ENCODE results near the gene EIPR1.

Gene EIPR1

DNA sequence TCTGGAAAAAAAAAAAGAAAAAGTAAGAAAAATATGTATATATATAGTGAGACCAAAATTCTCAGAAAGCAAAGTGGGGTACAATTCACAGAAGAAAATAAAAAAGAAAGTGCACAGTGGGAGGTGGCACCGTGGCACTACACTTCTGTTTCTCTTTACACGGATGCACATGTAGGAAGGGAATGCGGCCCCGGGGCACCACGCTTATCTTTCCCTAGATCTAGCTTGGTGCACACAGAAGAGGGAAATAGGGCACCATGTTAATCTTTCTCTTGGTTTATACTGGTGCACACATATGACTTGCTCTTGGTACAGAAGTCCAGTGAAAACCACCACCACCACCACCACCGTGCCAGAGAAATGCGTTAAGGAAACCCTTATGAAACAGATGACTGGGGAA, 32.0 kb downstream of the EIPR1 start:
- TF ChIP-seq, protein P1, sequence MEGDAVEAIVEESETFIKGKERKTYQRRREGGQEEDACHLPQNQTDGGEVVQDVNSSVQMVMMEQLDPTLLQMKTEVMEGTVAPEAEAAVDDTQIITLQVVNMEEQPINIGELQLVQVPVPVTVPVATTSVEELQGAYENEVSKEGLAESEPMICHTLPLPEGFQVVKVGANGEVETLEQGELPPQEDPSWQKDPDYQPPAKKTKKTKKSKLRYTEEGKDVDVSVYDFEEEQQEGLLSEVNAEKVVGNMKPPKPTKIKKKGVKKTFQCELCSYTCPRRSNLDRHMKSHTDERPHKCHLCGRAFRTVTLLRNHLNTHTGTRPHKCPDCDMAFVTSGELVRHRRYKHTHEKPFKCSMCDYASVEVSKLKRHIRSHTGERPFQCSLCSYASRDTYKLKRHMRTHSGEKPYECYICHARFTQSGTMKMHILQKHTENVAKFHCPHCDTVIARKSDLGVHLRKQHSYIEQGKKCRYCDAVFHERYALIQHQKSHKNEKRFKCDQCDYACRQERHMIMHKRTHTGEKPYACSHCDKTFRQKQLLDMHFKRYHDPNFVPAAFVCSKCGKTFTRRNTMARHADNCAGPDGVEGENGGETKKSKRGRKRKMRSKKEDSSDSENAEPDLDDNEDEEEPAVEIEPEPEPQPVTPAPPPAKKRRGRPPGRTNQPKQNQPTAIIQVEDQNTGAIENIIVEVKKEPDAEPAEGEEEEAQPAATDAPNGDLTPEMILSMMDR (conservative IDR thresholded peaks at IDR 0.05; ENCODE audit: low read depth, low read length), result no peak
- no peak for DNase-seq (ENCODE audit: low read depth)
- no peak overlapping the region for H3K4me3 ChIP-seq (ENCODE audit: low read length)

DNA sequence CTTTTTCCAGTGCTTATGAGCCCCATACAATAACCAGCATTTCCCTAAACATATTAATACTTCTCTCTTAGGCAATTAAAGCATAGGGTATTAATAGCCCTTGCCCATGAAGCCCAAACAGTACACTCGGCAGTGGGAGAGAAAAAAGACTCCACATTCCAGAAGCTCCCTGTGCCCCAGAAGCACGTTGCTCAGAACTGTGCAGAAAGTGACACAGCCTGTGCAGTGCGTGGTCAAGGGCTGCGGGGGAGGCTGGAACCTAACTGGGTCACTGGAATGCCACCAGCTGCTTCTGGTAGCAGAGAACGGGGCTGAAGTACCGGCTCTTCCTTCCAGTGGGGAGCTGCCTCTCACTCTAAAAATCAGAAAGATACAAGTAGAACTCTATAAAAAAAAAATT, 32.7 kb downstream of the EIPR1 start:
- TF ChIP-seq, protein P1 (conservative IDR thresholded peaks at IDR 0.05; ENCODE audit: low read depth, low read length), result no peak
- DNase-seq (ENCODE audit: low read depth), result no peak
- H3K4me3 ChIP-seq (ENCODE audit: low read length), result no peak overlapping the region

DNA sequence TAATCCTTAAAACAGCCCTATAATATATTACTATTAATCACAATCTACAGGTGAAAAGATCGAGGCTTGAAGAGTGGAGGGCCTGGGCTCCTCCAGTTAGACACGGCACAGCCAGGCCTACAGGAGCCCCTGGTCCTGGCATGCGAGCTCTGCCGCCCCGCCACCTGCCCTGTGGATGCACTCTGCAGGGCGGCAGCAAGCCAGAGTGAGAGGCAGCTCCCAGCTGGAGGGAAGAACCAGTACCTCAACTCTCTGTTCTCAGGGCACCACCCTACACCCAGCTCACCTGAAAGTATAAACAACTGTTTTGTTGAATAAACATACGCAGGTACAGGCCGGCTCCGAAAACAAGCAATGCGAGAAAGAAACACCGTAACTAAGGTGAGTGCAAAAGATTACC, 34.6 kb downstream of the EIPR1 start:
- no peak for DNase-seq (ENCODE audit: low read depth)
- TF ChIP-seq, protein P1 (conservative IDR thresholded peaks at IDR 0.05; ENCODE audit: low read depth, low read length), result no peak
- no peak overlapping the region for H3K4me3 ChIP-seq (ENCODE audit: low read length)

DNA sequence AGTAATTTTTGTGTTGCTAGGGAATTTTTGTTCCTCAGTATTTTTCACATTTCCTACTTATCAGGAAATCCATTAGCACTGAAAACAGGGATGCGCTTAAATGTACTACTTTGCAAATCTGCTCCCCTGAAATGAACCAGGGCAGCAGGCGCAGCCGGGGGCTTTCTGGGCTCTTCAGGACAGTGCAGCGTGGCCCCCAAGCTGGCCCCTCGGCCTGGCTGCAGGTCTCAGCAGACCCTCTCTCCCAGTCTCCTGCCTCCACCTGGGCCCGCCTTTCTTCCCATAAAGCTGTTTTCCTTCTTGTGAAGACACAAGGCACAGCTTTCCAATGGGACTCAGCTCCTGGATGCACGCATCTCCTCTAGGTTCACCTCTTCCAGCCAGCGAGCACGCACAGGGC, 35.3 kb downstream of the EIPR1 start:
- TF ChIP-seq, protein P1 (conservative IDR thresholded peaks at IDR 0.05; ENCODE audit: low read depth, low read length), result no peak
- no peak for DNase-seq (ENCODE audit: low read depth)

DNA sequence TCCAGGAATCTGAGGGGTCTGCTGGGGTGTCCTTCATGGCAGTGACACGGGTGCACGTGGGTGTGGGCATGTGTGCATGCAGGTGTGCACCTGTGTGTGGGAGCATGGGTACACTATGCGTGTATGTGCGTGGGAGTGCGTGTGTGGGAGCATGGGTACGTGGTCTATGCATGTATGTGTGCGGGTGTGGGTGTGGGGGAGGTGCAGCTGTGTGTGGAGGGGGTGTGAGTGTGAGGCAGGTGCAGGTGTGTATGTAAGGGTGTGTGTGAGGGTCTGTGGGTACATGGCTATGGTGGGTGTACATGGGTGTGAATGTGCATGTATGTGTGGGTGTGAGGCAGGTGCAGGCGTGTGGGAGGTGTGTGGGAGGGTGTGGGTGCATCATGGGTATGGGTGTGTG, 36.3 kb downstream of the EIPR1 start:
- no peak for DNase-seq (ENCODE audit: low read depth)
- no peak overlapping the region for H3K4me3 ChIP-seq (ENCODE audit: low read length)
- TF ChIP-seq, protein P1 (conservative IDR thresholded peaks at IDR 0.05; ENCODE audit: low read depth, low read length), result no peak

More for the DNA sequence above, 35.3 kb downstream of the EIPR1 start:
- H3K4me3 ChIP-seq (ENCODE audit: low read length), result no peak overlapping the region

DNA sequence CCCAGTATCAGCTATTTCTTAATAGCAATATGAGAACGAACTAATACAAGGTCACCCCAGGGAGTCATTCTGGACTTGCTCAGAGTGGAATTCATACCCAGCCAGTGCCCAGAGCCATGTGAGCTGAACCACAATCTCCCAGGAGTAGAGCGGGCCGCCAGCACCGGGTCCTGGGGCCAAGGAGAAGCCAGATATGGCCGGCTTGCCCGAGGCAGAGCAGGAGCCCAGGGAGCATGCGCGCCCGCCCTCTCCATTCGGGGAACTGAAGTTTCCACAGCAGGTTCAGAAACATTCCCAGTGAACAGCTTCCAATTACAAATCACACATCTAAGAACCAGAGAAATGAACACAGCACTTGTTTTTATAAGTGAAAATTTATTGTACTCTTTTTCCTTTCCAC, 37.5 kb downstream of the EIPR1 start:
- TF ChIP-seq, protein P1 (conservative IDR thresholded peaks at IDR 0.05; ENCODE audit: low read depth, low read length), result no peak
- H3K4me3 ChIP-seq (ENCODE audit: low read length), result no peak overlapping the region
- no peak for DNase-seq (ENCODE audit: low read depth)

DNA sequence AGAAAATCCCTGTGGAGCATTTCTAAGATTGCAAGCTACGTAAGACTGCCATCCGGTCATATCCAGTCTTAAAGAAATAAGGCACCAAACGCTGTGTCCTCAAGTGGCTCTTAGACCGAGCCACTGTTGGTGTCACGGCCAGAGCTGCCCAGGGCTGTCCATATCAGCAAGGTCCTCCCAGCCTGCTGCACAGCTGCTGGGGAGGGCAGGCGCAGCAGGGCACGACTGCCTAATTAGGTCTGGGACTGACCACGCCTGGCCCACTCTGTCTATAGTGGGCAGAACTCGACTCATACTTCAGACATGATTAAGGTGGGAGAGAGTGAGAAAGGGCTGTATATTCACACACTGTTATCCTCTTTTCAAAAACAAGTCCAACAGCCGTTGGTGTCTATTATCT, 39.3 kb downstream of the EIPR1 start:
- no peak for DNase-seq (ENCODE audit: low read depth)
- no peak overlapping the region for H3K4me3 ChIP-seq (ENCODE audit: low read length)
- TF ChIP-seq, protein P1 (conservative IDR thresholded peaks at IDR 0.05; ENCODE audit: low read depth, low read length), result no peak

Measured in retinal pigment epithelial cell (primary cell).